LNCaP clone FGC (cell line): ENCODE results near the gene SLC38A9.
"Not testable (repeated sequence)": the region's sequence is repeated elsewhere in the genome, so short reads cannot be mapped to it uniquely, and the experiment has no call there.

Source experiments
- DNase-seq: peaks from one replicate; pipeline ENCODE4 v3.0.0-alpha.2; 2011; ENCODE audit warnings: low read depth
- H3K4me3 ChIP-seq: 2 replicates; pipeline ENCODE4 v1.5.1; 2011; ENCODE audit warnings: mild to moderate bottlenecking, low read depth, low read length, control low read depth
- CTCF ChIP-seq: IDR thresholded peaks from 2 replicates; pipeline ENCODE4 v1.5.1; 2012; ENCODE audit warnings: mild to moderate bottlenecking; ENCODE audit not compliant: control insufficient read depth, insufficient read depth; ENCODE audit errors: extremely low read depth

The SLC38A9 gene

GRCh38 chr5:55720188-55720703 is 8.1 kb upstream of the SLC38A9 start:
- no peak for TF ChIP-seq CTCF
- H3K4me3 ChIP-seq: no peak overlapping the region
- no peak for DNase-seq

GRCh38 chr5:55719026-55719425 is 6.9 kb upstream of the SLC38A9 start:
- not testable (repeated sequence) for H3K4me3 ChIP-seq, DNase-seq

GRCh38 chr5:55715519-55716078 is 3.5 kb upstream of the SLC38A9 start:
- DNase-seq: no peak
- no peak for TF ChIP-seq CTCF

GRCh38 chr5:55714749-55715148 is 2.6 kb upstream of the SLC38A9 start:
- TF ChIP-seq CTCF: no peak
- DNase-seq: peak; percentile 72

More at GRCh38 chr5:55715519-55716078, 3.5 kb upstream of the SLC38A9 start:
- H3K4me3 ChIP-seq: no peak overlapping the region

GRCh38 chr5:55714339-55714738 is 2.2 kb upstream of the SLC38A9 start:
- peak; percentile 39 for DNase-seq
- peak; percentile 42 for TF ChIP-seq CTCF
- peak overlapping the region; percentile 1; the same call in 1 of the 2 replicates for H3K4me3 ChIP-seq

More at GRCh38 chr5:55714749-55715148, 2.6 kb upstream of the SLC38A9 start:
- H3K4me3 ChIP-seq: peak overlapping the region; percentile 1; the same call in 1 of the 2 replicates

GRCh38 chr5:55713871-55714270 is 1.7 kb upstream of the SLC38A9 start:
- no peak for TF ChIP-seq CTCF
- no peak for DNase-seq
- H3K4me3 ChIP-seq: no peak overlapping the region

- DNase-seq: no peak
- peak overlapping the region; percentile 77 for H3K4me3 ChIP-seq
- TF ChIP-seq CTCF: no peak
These were observed 559 bp downstream of the SLC38A9 start for GRCh38 chr5:55711507-55712022.
